ENCODE measurements around the gene ACTN4.
"Not testable (repeated sequence)": the region's sequence is repeated elsewhere in the genome, so short reads cannot be mapped to it uniquely, and the experiment has no call there.

ACTN4 gene

DNA sequence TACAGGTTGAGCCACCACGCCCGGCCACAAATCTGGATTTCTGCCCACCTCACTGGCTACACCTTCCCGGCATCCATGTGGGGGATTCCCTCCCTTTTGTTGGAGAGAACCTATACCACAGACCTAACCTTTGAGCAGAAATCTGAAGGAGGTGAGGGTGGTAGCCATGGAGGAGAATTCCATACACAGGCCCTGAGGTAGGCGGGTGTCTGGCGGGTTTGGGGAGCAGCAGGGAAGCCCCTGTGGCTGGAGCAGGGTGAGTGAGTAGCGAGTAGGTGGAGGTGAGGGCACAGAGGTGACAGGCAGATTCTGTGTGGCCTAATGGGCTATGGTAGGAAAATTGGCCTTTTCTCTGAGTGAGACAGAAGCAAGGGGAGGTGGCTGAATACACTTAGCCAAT is 17.9 kb upstream of the ACTN4 start:
- Mint-ChIP-seq H3K36me3 (ENCODE audit: low read depth) (peaks cover 36% of the 10 kb centered on the region), H3K27ac (no peak overlapping the region), H3K4me1 (ENCODE audit: low read depth) (peaks cover 6% of the 10 kb centered on the region)

DNA sequence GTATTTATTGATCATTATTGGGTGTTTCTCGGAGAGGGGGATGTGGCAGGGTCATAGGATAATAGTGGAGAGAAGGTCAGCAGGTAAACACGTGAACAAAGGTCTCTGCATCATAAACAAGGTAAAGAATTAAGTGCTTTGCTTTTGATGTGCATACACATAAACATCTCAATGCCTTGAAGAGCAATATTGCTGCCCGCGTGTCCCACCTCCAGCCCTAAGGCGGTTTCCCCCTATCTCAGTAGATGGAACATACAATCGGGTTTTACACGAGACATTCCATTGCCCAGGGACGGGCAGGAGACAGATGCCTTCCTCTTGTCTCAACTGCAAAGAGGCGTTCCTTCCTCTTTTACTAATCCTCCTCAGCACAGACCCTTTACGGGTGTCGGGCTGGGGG is 16.1 kb upstream of the ACTN4 start:
- H3K27ac Mint-ChIP-seq; H3K9me3 Mint-ChIP-seq; H3K27me3 Mint-ChIP-seq (ENCODE audit: low read depth); H3K4me3 Mint-ChIP-seq: not testable (repeated sequence)
- Mint-ChIP-seq H3K4me1 (ENCODE audit: low read depth) (peaks cover 16% of the 10 kb centered on the region), H3K36me3 (ENCODE audit: low read depth) (peaks cover 32% of the 10 kb centered on the region)

More for the DNA sequence above, 17.9 kb upstream of the ACTN4 start:
- H3K27me3 Mint-ChIP-seq (ENCODE audit: low read depth), result no peaks in the 10 kb centered on the region
- H3K9me3 Mint-ChIP-seq, result no peaks in the 10 kb centered on the region
- H3K4me3 Mint-ChIP-seq, result no peak overlapping the region

DNA sequence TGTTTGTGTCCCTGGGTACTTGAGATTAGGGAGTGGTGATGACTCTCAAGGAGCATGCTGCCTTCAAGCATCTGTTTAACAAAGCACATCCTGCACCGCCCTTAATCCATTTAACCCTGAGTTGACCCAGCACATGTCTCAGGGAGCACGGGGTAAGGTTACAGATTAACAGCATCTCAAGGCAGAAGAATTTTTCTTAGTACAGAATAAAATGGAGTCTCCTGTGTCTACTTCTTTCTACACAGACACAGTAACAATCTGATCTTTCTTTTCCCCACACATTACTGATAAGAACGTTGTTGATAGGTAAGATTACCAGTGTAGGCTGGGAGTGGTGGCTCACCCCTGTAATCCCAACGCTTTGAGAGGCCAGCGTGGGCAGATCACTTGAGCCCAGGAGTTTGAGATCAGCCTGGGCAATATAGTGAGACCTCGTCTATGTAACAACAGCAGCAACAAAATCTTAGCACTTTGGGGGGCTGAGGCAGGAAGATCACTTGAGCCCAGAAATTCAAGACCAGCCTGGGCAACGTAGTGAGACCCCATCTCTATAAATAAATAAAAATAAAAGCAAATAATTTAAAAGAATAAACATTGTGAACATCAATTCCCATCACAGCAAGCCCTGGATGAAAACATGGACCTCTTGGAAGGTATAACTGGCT is 15.5 kb upstream of the ACTN4 start:
- H3K4me3 Mint-ChIP-seq; H3K9me3 Mint-ChIP-seq; H3K27me3 Mint-ChIP-seq (ENCODE audit: low read depth); H3K27ac Mint-ChIP-seq: not testable (repeated sequence)
- H3K36me3 Mint-ChIP-seq (ENCODE audit: low read depth), result peaks cover 29% of the 10 kb centered on the region
- H3K4me1 Mint-ChIP-seq (ENCODE audit: low read depth), result peaks cover 20% of the 10 kb centered on the region

DNA sequence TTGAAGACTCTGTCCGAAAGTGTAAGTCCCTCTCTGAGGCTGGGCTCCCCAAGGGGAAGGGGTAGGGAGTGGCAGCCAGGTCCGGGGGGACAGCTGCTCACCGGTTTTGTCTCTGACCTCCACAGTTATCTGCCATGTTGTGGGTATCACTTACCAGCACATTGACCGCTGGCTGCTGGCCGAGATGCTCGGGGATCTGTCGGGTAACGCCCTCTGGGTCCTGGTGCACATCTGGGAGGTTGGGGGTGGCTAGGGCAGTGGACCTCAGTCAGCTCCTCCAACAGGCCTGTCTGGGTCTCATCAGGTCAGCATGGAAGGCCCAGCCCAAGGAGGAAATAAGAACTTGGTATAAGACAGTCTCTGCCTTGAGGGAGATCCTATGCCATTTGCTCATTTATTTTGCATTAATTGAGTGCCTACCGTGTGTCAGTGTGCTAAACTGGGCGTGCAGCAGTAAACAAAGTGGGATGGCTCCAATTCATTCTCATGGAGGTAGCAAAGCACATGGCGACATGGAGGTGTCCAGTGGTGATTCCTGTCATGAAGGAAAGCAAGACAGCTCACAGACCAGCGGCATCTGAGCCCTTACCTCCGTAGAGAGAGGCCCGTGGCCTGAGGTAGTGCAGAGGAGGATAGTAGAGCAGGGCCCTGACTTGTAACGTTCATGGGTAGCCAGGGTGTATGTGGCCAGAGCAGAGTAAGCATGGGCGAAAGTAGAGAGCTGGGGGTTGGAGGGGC is 14.8 kb upstream of the ACTN4 start:
- no peak overlapping the region for H3K4me3 Mint-ChIP-seq
- H3K4me1 Mint-ChIP-seq (ENCODE audit: low read depth), result peaks cover 24% of the 10 kb centered on the region
- H3K36me3 Mint-ChIP-seq (ENCODE audit: low read depth), result peaks cover 28% of the 10 kb centered on the region
- H3K9me3 Mint-ChIP-seq, result no peaks in the 10 kb centered on the region
- H3K27me3 Mint-ChIP-seq (ENCODE audit: low read depth), result no peaks in the 10 kb centered on the region
- peak overlapping the region; percentile 59 for H3K27ac Mint-ChIP-seq

DNA sequence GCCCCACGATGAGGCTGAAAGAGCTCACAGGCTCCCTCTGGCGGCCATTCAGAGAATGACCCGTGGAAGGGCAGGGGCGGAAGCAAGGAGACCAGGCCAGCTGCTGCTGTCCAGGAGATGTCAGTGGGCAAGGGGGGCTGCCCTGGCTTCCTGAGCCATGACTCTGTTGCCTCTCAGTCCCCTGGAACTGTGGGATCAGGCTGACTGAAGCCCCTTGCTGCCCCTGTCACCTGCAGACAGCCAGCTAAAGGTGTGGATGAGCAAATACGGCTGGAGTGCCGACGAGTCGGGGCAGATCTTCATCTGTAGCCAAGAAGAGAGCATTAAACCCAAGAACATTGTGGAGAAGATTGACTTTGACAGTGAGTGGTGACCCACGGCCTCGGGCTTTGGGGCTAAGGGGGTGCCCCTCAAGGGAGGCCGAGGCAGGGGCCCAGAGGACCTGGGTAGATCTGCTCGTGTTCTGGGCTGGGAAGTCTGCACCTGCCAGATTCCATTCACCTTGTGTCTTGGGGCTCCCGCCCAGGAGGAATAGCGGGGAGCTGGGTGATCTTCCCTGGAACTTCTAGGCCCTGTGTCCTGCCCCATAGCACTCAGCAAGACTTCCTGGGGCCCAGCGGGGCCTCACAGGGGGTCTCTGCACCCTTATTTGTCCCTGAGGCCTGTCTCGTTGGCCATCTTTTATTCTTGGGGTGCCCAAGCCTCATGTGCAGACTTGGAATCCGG is 12.5 kb upstream of the ACTN4 start:
- no peaks in the 10 kb centered on the region for H3K27me3 Mint-ChIP-seq (ENCODE audit: low read depth)
- H3K4me1 Mint-ChIP-seq (ENCODE audit: low read depth), result peaks cover 23% of the 10 kb centered on the region
- H3K9me3 Mint-ChIP-seq, result no peaks in the 10 kb centered on the region
- peak overlapping the region; percentile 6 for H3K4me3 Mint-ChIP-seq
- H3K27ac Mint-ChIP-seq, result peak overlapping the region; percentile 83
- peaks cover 22% of the 10 kb centered on the region for H3K36me3 Mint-ChIP-seq (ENCODE audit: low read depth)

DNA sequence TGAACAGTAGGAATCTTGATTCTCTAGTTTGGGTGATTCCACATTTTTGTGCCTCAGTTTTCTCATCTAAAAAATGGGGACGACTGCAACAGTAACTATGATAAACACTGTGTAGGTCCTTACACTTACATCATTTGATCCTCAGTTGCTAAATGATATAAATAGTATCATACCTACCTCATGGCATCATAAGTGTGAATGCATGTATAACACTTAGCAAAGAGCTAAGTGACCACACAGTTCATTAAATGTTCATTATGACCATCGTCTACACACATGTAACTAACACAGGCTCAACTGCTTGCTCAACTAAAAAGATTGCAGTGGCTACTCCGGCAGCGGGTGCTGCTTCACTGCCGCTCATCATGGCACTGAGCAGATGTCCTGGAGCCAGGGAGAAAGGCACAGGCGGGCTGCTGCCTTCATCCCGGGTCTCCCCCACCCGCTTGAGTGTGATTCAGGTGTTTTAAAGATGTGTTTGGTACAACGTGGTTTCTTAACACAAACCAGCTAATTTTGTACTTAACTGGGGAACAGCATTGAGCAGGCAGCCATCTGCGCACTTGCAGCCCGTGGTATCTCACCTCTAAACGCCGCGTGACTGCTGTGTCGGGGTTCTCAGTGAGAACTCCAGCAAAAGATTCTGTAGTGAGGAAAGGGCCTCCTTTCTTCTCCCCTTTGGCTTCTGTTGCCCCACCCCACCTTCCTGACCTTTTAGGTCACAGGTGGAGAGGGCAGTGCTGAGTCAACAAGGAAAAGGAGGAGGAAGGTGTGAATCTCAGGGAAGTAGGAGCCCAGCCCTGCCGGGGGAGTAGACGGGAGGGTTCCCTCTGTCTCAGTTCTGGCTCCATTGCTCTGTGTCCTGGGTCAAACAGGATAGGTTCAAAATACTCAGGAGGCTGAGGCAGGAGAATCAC is 11.7 kb upstream of the ACTN4 start:
- Mint-ChIP-seq H3K9me3 (no peaks in the 10 kb centered on the region), H3K4me3 (no peak overlapping the region), H3K27me3 (ENCODE audit: low read depth) (no peaks in the 10 kb centered on the region), H3K36me3 (ENCODE audit: low read depth) (peaks cover 22% of the 10 kb centered on the region), H3K27ac (peak overlapping the region; percentile 83), H3K4me1 (ENCODE audit: low read depth) (peaks cover 23% of the 10 kb centered on the region)

DNA sequence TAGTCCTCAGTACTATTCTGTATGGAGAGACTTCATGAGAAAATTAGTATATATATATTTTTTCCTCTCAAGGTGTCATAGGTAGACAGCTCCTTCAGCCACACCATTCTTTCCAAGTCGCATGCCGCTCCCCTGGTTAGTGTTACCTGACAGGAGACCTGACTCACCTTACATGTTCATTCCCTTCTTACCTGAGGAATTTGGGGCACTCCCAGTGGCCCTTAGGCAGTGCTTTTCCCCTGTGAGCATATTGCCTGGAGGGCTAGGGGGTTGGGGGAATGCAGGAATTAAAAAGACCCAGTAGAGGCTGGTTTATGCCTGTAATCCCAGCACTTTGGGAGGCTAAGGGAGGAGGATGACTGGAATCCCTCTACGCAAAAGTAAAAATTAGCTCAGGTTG is 9.0 kb upstream of the ACTN4 start:
- Mint-ChIP-seq H3K27ac (peak overlapping the region; percentile 20), H3K27me3 (ENCODE audit: low read depth) (no peaks in the 10 kb centered on the region), H3K36me3 (ENCODE audit: low read depth) (peaks cover 8% of the 10 kb centered on the region), H3K9me3 (no peaks in the 10 kb centered on the region), H3K4me3 (no peak overlapping the region), H3K4me1 (ENCODE audit: low read depth) (peaks cover 24% of the 10 kb centered on the region)

DNA sequence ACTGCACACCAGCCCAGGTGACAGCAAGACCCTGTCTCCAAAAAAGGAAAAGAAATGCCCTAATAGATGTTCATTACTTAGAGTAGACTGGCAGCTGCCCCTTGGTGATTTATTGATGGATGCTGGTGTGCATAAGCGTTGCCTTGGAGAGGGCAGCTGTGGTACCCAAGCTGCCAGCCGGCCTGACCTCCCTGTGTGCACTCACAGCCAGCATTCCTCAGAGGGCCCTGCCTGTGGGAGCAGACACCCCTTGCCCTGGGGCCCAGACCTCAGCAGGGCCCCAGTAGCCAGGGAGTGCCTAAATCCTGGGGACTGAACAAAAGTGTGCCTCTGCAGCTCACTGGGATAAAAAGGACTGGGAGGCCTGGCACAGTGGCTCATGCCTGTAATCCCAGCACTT is 7.8 kb upstream of the ACTN4 start:
- Mint-ChIP-seq H3K9me3 (no peaks in the 10 kb centered on the region), H3K36me3 (ENCODE audit: low read depth) (peaks cover 5% of the 10 kb centered on the region), H3K4me1 (ENCODE audit: low read depth) (peaks cover 21% of the 10 kb centered on the region), H3K27me3 (ENCODE audit: low read depth) (no peaks in the 10 kb centered on the region), H3K4me3 (no peak overlapping the region), H3K27ac (no peak overlapping the region)

DNA sequence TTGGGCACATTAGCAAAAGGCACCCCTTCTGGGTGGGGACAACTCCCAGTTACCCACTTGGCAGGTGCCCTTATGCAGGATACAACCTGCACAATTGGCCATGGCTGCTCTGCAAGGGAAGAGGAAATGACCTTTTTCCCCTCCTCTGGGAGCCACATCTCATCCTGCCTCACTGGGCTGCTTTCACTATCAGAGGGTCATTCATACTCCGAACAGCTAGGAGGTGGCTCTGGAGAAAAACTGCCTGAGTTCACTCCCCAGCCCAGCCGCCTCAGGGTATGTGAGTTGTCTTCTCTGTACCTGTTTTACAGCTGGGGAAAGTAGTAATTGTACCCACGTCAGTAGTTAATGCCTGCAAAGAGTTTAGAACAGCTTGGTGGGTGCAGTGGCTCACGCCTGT is 7.1 kb upstream of the ACTN4 start:
- H3K9me3 Mint-ChIP-seq, result no peaks in the 10 kb centered on the region
- H3K27me3 Mint-ChIP-seq (ENCODE audit: low read depth), result no peaks in the 10 kb centered on the region
- peaks cover 3% of the 10 kb centered on the region for H3K36me3 Mint-ChIP-seq (ENCODE audit: low read depth)
- no peak overlapping the region for H3K27ac Mint-ChIP-seq
- peaks cover 20% of the 10 kb centered on the region for H3K4me1 Mint-ChIP-seq (ENCODE audit: low read depth)
- H3K4me3 Mint-ChIP-seq, result no peak overlapping the region

DNA sequence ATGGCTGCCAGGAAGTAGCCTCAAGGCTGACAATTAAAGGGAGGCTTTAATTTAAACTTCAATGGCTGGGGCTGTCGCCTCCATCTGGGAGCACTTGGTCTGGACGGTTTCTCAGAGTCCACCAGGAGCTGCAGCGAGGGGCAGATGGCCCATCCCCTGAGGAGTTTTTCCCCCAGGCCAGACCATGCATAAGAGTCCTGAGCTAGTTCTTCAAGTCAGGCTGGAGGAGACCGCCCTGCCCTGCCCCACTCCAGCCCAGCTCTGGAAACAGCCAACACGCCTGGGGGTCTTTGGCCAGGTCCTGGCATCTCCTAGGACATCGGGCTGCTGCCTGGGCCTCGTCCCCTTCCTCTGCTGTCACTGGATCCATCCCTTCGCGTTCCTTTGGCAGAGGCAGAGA is 5.3 kb upstream of the ACTN4 start:
- H3K27me3 Mint-ChIP-seq (ENCODE audit: low read depth), result no peaks in the 10 kb centered on the region
- peaks cover 10% of the 10 kb centered on the region for H3K4me1 Mint-ChIP-seq (ENCODE audit: low read depth)
- H3K4me3 Mint-ChIP-seq, result no peak overlapping the region
- no peaks in the 10 kb centered on the region for H3K36me3 Mint-ChIP-seq (ENCODE audit: low read depth)
- H3K27ac Mint-ChIP-seq, result no peak overlapping the region
- H3K9me3 Mint-ChIP-seq, result no peaks in the 10 kb centered on the region

DNA sequence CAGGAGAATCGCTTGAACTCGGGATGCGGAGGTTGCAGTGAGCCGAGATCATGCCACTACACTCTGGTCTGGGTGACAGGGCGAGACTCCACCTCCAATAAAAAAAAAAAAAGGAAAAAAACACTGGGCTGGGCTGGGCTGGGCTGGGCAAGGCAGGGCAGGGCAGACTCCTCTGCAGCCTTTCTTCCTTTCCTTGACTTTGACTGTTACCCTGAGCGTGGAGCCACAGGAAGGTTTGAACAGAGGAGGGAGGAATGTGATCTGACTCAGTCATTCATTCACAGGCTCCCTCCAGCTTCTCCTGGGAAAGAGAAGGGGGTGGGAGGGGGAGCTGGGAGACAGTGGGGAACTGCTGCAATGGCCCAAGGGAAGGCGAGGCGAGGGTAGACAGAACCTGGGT is 2.7 kb upstream of the ACTN4 start:
- peaks cover 17% of the 10 kb centered on the region for H3K36me3 Mint-ChIP-seq (ENCODE audit: low read depth)
- no peak overlapping the region for H3K27ac Mint-ChIP-seq
- no peak overlapping the region for H3K4me3 Mint-ChIP-seq
- no peaks in the 10 kb centered on the region for H3K27me3 Mint-ChIP-seq (ENCODE audit: low read depth)
- peaks cover 22% of the 10 kb centered on the region for H3K4me1 Mint-ChIP-seq (ENCODE audit: low read depth)
- H3K9me3 Mint-ChIP-seq, result no peaks in the 10 kb centered on the region

DNA sequence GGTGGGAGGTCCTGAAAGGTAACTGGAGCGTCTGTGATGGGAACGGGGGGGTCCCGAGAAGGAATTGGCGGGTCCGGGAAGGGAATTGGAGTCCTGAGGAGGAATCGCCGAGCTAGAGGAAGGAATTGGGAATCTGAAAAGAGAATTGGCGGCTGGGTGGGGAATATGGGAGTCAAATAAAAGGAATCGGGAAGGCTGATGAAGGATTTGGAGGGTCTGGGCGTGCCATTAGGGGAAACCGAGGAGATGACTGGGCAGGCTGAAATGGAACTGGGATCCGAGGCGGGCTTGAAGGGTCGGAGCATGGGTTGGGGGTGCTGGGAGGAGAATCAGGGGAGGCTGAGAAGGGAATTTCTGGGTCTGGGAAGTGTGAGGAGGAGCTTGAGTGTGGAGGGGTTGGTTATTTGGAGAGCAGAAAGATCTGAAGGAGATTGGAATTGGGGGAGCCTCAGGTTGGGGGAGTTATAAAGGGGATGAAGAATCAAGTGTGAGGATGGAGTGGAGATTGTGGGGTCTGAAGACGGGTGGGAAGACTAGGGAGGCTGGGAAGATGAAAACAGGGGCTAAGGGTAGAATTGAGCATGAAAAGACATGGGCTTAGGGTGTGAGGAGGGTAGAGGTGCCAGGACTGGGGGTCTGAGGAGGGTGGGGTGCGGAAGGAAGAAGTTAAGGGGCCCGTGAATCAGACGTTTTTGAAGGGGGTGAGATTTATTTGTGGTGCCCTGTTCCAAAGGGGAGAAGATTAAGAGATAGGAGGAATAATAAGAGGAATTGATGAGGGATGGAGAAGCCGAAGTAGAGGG is 718 bp downstream of the ACTN4 start:
- Mint-ChIP-seq H3K9me3 (no peaks in the 10 kb centered on the region), H3K36me3 (ENCODE audit: low read depth) (peaks cover 19% of the 10 kb centered on the region), H3K4me3 (peak overlapping the region; percentile 97), H3K27me3 (ENCODE audit: low read depth) (no peaks in the 10 kb centered on the region), H3K4me1 (ENCODE audit: low read depth) (peaks cover 45% of the 10 kb centered on the region), H3K27ac (peak overlapping the region; percentile 87)

DNA sequence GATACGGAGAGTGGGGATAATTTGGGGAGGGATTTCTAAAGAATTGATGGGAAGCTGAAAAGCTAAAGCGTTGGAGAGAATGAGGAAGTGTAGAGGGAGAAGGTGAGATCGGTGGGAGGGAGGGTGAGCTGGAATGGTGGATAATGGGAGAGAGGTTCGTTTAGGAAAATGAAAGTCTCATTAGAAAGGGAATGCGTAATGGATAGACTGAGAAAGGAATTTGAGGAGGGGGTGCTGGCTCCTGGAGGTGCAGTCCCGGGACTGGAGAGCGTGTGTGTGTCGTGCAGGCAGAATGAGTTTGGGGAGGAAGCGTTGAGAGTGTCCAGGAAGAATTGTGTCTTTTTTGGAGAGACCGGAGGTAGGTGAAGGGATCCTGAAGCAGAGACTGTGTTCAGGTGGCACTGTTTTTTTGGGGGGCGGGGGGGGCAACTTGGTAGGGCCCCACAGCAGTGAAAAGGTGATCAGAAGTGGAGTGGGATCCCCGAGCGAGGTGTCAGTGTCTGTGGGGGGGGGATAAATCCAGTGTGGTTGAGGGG is 1.4 kb downstream of the ACTN4 start:
- Mint-ChIP-seq H3K4me3 (peak overlapping the region; percentile 97), H3K9me3 (no peaks in the 10 kb centered on the region), H3K27ac (peak overlapping the region; percentile 87), H3K4me1 (ENCODE audit: low read depth) (peaks cover 51% of the 10 kb centered on the region), H3K27me3 (ENCODE audit: low read depth) (no peaks in the 10 kb centered on the region), H3K36me3 (ENCODE audit: low read depth) (peaks cover 24% of the 10 kb centered on the region)
